ENCODE data around the gene CNTN5.

Gene CNTN5

DNA sequence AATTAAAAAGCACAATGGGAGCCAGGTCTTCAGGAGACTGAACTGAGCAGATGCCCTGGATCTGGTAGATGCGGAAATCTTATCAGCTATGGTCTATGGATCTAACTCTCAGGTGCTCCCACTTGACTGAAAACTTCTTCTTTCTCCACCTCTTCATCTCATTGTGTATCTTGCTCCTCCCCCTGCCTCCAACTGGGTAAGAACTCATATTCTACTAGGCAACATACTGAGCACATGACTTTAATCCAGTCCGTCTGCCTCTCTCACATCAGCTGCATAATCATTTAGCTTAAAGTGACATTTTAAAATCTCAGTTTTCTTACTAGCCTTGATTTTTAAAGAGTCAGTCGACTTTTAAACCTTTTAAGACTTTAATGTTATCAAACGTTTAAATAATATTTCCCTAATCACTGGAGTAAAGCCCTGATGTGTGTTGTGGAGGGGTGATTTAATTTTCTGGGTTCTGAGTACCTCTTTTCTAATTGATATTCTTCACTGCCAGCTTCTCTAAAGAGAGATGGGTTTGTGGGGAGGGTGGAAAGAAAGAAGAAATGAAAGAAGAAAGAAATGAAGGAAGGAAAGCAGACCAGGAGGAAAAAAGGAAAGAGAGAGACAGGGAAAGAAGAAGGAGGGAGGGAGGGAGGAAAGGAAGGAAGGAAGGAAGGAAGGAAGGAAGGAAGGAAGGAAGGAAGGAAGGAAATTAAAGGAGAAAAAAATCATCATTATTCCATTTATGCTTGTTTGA is 1073.5 kb downstream of the CNTN5 start:
- DNase-seq (ENCODE audit: low spot score), result no peak

DNA sequence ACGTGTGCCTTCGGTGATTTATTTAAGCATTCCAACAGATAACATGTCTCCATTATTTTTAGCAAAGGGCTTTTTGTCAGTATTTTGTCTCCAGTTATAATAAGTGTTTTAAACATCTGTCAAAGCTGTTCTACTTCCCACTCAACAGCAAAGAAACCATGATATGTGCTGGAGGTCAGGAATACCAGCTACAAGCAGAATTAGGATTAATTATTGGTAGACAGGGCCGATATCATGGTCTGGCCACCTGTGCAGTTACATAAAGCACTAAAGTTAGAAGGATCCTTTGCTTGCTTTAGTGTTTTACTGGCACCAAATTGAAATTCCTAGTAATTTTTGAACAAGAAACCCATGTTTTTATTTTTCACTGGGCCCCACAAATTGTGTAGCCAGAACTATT is 1075.1 kb downstream of the CNTN5 start:
- DNase-seq (ENCODE audit: low spot score), result no peak

DNA sequence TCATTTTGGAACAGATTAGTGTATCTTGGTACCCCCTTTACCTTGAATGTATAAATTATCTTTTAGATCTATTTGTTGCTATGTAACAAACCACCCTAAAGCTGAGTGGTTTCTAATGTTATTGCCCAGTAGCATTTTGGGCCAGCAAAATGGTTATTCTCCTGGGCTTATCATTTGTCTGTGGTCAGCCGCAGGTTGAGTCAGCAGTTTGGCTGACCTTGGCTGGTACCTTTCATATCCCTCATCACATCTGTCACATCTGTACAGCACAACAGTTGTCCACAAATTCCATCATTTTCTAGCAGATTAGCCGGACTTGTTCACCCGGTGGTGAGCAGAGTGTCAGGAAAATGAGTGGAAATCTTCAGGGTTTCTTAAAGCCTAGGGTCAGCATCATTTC is 1077.8 kb downstream of the CNTN5 start:
- DNase-seq (ENCODE audit: low spot score), result no peak

DNA sequence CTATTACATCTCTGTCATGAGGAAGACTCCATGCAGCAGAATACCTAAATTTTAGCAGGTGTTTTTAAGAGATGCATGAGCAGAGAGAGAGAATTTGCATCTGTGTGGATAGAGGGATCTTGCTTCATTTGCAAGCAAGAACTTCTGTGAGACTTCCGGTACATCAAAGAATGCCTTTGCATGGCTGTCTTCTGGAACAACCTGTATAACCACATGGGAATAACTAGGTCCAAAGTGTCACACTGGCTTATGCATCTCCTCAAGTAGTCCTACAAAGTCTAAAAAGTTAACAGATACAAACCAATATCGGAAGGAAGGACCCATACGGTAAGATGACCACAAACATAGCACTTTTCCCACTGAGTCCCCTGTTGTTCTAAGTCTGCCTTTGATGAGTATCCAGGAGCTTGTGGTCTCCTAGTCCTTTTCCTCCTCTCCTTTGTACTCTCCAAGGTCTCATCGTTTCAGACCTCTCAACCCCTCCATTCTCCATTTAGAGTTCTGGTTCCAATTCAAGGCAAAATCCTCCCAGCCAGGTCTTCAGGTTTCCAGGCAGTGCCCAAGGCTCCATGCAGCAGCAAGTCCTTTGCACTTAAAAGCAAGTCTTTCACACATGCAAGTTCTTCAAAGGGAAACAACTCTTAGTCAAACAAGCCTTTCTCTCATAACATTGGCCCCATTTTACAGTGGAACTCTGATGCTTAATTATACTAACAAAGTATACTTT is 1084.7 kb downstream of the CNTN5 start:
- no peak for DNase-seq (ENCODE audit: low spot score)

DNA sequence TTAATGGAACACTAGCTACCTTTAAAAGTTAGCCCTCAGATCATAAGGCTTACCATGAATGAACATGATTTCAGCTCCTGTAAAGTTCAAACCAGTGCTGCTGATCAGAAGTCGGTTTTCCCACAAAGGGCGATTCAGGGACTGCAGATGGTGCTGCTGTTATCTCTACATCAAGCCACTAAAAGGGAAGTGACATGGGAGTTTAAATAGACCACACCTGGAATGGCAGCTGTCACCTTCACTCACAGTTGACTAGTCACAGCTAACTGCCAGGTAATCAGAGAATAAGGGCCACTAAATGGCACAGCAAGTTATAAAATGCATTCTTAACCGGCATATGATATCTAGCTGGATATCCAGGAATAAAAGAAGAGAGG is 1085.2 kb downstream of the CNTN5 start:
- peak; percentile 2 for DNase-seq (ENCODE audit: low spot score)

DNA sequence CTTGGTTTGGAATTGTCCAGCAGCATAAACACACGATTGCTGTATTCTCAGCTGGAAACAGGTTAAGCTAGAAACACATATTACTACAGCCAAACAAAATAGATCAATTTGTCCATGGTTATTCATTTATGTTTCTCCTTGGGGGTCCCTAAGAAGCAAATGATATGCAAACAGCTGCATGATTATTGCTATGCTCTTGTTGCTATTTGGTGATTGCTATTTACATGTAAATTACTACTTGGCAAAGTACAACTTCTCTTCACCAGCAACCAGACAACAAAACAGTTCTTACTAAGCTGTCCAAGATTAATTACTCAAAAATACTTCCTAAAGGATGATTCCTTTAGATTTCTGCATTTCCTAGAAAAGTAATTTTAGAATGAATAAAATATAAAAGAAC is 1098.4 kb downstream of the CNTN5 start:
- DNase-seq (ENCODE audit: low spot score), result no peak

DNA sequence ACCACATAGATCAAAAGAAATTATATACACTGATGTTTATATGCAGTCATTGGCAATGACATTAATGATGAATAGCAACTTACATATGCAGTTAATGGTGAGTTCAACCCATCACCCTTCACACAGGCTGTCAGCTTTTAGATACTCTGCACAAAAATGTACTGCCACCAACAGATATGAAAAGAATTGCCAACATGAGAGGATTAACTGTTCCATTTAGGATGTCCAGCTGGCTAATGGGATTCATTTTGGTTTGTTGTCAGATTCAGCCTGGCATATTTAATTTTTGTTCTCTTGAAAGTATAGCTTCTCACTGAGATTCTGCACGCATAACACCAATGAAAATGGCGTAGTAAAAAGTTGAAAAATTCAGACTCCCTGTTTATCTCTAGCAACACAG is 1112.4 kb downstream of the CNTN5 start:
- DNase-seq (ENCODE audit: low spot score), result no peak

DNA sequence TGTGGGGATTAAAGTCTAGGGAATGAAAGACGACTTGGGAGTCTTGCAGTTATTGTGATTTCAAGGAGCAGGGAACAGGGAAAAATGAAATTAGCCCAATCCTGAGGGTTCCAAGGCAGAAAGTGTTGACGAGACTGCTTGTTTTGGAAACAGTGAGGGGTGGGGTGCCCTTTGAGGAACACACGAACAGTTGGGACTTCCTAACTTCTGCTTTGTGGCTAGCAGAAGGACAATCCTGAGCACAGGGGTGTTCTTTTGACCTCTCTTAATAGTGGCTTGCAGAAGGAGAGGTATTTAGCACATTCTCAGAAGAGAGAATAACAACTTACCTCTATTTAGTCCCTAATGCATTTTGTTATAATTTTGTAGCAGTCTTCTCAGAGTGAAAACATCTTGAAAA is 1120.5 kb downstream of the CNTN5 start:
- no peak for DNase-seq (ENCODE audit: low spot score)

DNA sequence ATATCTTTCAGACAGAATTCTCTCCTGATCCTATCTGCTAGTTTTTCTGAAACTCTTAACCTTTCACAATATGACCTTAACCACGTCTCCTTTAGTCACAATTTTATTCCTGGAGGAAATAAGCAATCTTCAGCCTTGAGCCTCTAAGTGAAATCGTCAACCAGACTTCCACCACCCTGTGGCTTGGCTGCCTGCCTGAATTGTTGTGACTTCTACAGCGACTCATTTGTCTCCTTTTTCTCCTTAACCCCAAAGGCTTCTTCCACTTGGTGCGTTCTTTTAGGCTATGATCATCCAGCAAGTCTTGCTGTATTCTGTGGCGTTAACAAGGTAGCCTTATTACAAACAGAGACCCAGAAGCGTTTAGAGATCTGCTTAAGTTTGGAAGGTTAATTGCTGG is 1131.2 kb downstream of the CNTN5 start:
- no peak for DNase-seq (ENCODE audit: low spot score)

DNA sequence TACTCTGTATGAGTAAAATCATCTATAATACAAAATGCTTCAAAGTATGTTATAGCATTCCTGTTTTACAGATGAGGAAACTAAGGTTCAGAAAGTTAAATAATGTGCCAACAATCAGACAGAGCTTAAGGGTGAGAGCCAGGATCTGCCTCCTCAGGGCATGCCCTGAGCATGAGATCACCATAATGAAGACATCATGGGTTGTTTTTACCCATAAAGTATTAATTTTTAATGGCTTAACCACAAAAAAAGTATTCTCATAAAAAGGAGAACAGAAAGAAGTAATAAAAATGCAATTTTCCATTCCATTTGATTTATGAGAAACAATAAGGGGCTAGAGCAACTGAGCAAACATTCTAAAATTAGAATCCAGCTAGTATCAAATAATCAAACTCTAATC is 1132.0 kb downstream of the CNTN5 start:
- no peak for DNase-seq (ENCODE audit: low spot score)

DNA sequence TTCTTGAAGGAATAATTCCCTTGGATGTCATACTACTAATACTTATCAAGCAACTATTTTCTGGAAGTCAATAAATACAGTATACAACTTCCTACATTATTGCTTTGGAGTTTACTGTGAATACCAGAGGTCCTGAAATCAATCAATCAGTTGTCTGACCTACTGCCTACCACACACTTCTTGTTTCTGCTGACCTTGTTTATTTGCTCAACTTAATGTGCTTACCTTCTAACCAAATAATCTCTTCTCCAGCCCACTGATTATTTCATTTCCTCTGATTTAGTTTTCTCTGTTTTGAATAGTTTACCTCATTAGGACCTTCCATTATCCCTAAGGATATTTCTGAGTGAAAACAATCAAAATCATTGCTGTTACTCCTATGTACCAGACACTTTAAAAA is 1142.7 kb downstream of the CNTN5 start:
- no peak for DNase-seq (ENCODE audit: low spot score)

DNA sequence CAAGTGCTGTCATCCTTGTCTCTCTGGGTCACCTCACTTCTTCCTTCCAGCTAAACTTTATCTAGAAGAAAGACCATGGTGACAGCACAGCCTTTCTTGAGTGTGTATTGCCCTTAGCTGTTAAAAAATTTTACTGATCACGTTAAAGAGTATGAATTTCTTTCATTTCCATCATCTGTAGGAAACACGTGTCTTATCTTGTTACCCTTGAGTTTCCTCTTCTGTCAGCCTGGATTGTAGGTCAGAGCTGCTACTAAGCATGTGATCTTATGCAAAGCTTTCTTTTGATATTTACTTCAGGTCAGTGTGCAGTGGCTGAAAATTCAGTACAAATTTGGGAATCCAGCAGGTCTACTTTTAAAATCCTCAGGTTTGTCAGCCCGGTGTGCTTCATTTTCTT is 1154.1 kb downstream of the CNTN5 start:
- DNase-seq (ENCODE audit: low spot score), result no peak

DNA sequence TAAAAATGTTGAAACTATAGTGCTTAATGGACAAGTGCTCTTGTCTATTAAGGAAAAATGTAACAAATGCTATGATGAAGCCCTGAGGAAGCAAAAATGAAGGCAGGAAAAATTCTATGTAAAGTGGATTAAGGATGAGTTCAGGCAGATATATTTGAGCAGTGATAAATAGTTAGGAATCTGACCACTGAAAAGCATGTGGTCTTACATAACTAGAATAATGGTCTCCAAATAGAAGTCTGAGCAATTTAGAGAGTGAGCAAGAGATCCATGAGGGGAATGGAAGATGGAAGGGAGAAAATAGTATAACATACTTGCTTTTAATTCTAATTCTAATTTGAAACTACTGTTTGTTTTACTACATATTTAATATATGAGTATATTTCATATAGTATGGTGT is 1155.7 kb downstream of the CNTN5 start:
- no peak for DNase-seq (ENCODE audit: low spot score)

DNA sequence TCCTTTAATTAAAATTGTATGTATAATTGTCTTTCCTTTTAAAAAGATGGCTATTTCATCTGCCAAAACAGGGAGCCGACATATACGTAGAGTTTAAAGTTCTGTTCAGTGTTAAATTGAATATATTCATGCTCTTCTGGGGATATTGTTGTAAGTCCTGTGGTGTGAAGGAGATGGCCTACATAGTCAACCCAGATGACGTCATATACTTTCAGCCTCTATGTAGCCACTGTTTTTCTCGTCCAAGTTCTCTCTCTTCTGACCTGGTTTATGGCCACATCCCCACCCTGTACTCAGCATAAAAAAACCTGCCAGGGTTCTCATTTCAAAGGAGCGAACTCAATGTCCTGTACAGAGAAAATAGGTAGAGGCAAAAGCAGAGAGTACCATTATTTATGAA is 1156.9 kb downstream of the CNTN5 start:
- DNase-seq (ENCODE audit: low spot score), result no peak

DNA sequence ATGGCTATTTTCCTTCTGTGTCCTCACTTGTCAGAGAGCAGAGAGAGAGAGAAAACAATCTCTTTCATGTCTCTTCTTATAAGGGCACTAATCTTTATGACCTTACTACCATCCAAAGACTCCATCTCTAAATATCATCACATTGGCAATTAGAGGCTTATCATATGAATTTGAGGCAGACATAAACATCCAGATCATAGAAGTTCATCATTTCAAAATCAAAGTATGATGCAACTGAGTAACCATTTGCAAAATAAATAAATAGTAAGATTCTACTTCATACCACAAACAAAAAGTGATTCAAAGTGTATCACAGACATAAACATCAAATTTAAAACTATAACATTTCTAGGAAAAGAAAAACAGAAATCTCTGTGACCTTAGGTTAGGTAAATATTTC is 1161.6 kb downstream of the CNTN5 start:
- DNase-seq (ENCODE audit: low spot score), result no peak

DNA sequence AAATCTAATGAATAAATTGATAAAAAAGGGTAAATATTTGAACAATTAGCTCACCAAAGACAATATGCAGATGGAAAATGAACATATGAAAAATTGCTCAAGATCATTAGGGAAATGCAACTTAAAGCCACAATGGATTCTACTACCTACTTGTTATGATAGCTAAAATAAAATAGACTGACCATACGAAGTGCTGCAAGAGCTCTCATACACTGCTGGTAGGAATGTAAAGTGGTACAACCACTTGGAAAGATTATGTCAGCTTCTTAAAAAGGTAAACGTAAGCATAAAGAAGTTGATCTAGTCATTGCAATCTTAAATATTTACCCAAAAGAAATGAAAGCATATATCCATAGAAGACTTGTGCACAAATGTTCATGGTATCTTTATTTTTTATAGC is 1162.2 kb downstream of the CNTN5 start:
- DNase-seq (ENCODE audit: low spot score), result no peak

DNA sequence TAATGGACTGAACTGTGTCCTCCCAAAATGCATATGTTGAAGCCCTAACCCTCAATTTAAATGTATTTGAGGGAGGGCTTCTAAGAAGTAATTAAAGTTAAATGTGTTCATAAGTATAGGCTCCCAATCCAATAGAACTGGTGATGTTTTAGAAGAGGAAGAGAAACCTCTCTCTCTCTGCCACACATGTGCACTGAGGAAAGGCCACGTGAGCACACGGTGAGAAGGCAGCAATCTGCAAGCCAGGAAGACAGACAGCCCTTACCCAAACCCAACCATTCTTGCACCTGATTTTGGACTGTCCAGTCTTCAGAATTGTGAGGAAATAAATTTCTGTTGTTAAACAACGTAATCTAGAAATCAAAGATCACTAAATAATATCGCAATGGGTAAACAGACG is 1164.8 kb downstream of the CNTN5 start:
- DNase-seq (ENCODE audit: low spot score), result no peak

DNA sequence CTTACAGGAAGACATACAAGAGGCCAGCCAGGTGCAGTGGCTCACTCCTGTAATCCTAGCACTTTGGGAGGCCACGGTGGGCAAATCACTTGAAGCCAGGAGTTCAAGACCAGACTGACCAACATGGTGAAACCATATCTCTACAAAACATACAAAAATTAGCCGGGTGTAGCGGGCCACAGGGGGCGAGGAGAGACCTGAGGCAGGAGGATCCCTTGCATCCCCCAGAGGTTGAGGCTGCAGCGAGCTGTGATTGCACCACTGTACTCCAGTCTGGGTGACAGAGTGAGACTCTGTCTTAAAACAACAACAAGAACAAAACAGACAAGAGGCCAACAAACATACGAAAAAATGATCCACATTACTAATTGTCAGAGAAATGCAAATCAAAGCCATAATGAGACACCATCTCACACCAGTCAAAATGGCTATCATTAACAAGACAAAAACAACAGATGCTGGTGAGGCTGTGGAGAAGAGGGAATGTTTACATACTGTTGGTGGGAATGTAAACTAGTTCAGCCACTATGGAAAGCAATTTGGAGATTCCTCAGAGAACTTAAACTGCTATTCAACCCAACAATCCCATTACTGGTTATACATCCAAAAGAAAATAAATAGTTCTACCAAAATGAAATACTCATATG is 1167.5 kb downstream of the CNTN5 start:
- DNase-seq (ENCODE audit: low spot score), result no peak

DNA sequence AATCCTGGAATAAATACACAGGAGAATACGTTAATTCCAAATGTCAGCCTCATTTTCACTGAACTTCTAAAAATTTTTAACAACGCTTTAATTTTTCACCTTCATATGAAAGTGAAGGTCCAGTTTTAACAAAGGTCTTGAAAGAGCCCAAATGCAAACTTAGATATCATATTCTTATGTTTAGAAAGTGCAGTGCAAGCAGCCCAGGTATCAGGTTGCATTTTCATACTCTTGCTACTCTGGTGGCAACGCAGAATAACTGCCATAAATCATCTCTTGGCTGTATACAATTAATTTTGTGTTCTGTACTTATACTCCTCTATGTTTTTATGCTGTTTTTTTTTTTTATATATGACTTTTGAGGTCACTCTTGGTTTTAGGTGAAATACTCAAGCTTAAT is 1169.6 kb downstream of the CNTN5 start:
- no peak for DNase-seq (ENCODE audit: low spot score)

DNA sequence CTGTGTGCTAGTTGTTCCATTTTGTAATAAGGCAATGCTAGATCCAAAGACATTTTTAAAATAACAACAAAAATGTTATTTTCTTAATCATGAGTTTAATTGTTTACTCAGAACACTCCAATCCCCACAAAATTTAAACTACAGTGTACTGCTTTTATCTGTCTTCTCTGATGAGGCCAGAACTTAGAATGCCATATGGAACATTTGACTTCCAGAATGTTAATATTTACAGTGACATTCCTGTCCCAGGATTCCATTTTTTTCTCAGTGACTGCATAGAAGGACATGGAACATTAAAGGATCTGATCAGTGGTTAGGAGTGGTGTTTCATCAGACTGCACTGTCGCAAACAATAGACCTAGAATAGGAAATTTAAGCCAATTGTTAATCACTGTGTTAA is 1171.4 kb downstream of the CNTN5 start:
- no peak for DNase-seq (ENCODE audit: low spot score)

DNA sequence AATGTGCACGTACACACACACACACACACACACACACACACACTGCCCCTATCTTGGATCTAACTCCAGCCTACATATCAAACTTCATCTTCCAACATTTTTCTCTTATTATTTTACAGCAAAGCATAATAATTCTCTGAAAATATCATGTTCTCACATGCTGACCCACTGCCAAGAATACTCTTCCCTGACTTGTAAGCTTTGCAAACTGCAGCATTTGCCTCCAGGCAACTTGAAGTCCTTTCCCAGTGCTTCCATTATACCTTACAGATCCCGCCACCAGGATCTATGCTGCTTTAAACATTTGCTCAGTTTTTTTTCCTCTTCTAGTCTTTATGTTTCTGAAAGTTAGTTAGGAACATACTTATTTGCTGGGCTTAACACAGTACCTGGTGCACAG is 1183.0 kb downstream of the CNTN5 start:
- no peak for DNase-seq (ENCODE audit: low spot score)

DNA sequence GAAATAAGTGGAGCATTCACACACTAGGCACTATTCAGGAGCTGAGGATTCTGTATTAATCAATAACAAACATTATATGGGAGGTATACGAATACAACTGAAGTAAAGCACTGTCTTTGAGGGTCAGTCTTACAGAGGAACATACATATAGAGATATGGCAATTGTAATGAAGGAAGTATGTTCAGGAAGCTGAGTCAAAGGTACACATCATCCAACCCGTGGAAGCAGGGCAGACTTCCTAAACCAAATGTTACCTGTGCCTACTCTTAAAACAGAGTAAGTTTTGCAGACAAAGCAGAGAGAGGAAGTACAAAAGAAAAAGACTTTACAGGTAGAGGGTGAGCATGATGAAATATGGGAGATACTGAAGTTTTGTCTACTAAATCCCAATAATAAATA is 1185.2 kb downstream of the CNTN5 start:
- no peak for DNase-seq (ENCODE audit: low spot score)

DNA sequence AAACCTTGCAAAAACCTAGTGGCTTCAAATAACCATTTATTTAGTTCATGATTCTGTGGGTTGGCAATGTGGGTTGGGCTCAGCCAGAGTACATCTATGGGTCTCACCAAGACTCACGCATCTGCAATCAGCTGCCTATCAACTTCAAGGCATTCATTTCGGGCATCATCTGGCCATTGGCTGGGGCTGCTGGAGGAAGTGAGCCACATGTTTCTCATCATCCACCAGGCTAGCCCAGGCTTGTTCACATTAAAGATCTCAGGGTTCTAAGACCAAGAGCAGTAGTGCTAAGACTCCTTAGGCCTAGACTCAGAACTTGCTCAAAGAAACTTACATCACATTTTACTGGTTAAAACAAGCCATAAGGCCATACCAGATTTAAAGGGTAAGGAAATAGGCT is 1187.5 kb downstream of the CNTN5 start:
- DNase-seq (ENCODE audit: low spot score), result no peak

DNA sequence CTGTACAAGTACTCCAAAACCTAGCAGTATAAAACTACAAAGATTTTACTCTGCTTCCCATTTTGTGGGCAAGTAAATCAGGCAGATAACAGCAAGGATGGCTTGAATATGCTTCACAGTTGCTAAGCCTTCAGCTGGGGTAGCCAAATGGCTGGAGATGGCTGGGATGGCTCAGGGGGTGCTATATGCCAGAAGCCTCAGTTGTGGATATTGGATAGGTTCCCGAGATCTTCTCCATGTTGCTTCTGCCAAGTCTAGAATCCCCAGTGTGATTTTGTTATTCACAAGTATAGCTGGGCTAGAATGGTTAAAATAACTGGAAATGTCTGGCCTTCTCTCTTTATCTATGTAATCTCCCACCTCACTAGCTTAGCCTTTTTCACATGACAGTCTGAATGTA is 1194.0 kb downstream of the CNTN5 start:
- no peak for DNase-seq (ENCODE audit: low spot score)
